Measurements from ENCODE around the gene GRIN2A. TPM values are rescaled to one million over a fixed set of nuclear protein-coding genes. Genes with fewer than 3 reads are reported as not detected.

GRIN2A gene
- total RNA-seq, 4 donors from 2014 or later: 0.32 to 3.6 (median 2.0) TPM

GRCh38 chr16:9723136-9723535 lies 459.1 kb downstream of the GRIN2A start:
- DNase-seq (ENCODE audit: extremely low spot score): no peak
- TF ChIP-seq CTCF (IDR thresholded peaks at IDR 0.05) (no peak), EP300 (IDR thresholded peaks at IDR 0.05) (no peak), POLR2A (IDR thresholded peaks at IDR 0.05; ENCODE audit: low read depth) (no peak), POLR2AphosphoS5 (IDR thresholded peaks at IDR 0.05) (no peak)
- Histone ChIP-seq H3K4me1 (no peaks in the 10 kb centered on the region), H3K36me3 (no peaks in the 10 kb centered on the region), H3K27me3 (no peaks in the 10 kb centered on the region), H3K4me3 (no peak overlapping the region), H3K27ac (replicated peaks in 1 of 4) (no peak overlapping the region), H3K9me3 (no peaks in the 10 kb centered on the region)
- intact Hi-C loops (cut with DNase I): no loop called here

- no peaks in the 10 kb centered on the region for H3K27me3 ChIP-seq
- no peak for DNase-seq (ENCODE audit: extremely low spot score)
- H3K4me3 ChIP-seq: no peak overlapping the region
- WGBS: 58% methylated on average over 6 of the region's 6 CpGs
- no peaks in the 10 kb centered on the region for H3K4me1 ChIP-seq
- TF ChIP-seq EP300 (IDR thresholded peaks at IDR 0.05) (no peak), POLR2A (IDR thresholded peaks at IDR 0.05; ENCODE audit: low read depth) (no peak), CTCF (IDR thresholded peaks at IDR 0.05) (no peak), POLR2AphosphoS5 (IDR thresholded peaks at IDR 0.05) (no peak)
- H3K27ac ChIP-seq (replicated peaks in 1 of 4): no peak overlapping the region
- H3K36me3 ChIP-seq: no peaks in the 10 kb centered on the region
- no peaks in the 10 kb centered on the region for H3K9me3 ChIP-seq
- intact Hi-C loops (cut with DNase I): no loop called here
These were observed 468.3 kb downstream of the GRIN2A start for GRCh38 chr16:9713907-9714306.

GRCh38 chr16:9713156-9713555 lies 469.1 kb downstream of the GRIN2A start:
- 68% methylated on average over 1 of the region's 1 CpG for WGBS

GRCh38 chr16:9708972-9709620 lies 473.1 kb downstream of the GRIN2A start:
- DNase-seq (ENCODE audit: extremely low spot score): no peak
- no peaks in the 10 kb centered on the region for H3K27me3 ChIP-seq
- no peak overlapping the region for H3K4me3 ChIP-seq
- intact Hi-C loops (cut with DNase I): no loop called here
- no peaks in the 10 kb centered on the region for H3K4me1 ChIP-seq
- H3K36me3 ChIP-seq: no peaks in the 10 kb centered on the region
- no peak overlapping the region for H3K27ac ChIP-seq (replicated peaks in 1 of 4)
- no peaks in the 10 kb centered on the region for H3K9me3 ChIP-seq
- WGBS: 53% methylated on average over 5 of the region's 5 CpGs
- TF ChIP-seq CTCF (IDR thresholded peaks at IDR 0.05) (no peak), POLR2A (IDR thresholded peaks at IDR 0.05; ENCODE audit: low read depth) (no peak), EP300 (IDR thresholded peaks at IDR 0.05) (no peak), POLR2AphosphoS5 (IDR thresholded peaks at IDR 0.05) (no peak)

More at GRCh38 chr16:9713156-9713555, 469.1 kb downstream of the GRIN2A start:
- Histone ChIP-seq H3K4me3 (no peak overlapping the region), H3K27ac (replicated peaks in 1 of 4) (no peak overlapping the region), H3K27me3 (no peaks in the 10 kb centered on the region), H3K4me1 (no peaks in the 10 kb centered on the region), H3K9me3 (no peaks in the 10 kb centered on the region), H3K36me3 (no peaks in the 10 kb centered on the region)
- intact Hi-C loops (cut with DNase I): no loop called here
- no peak for DNase-seq (ENCODE audit: extremely low spot score)
- TF ChIP-seq POLR2AphosphoS5 (IDR thresholded peaks at IDR 0.05): no peak
- no peak for TF ChIP-seq POLR2A (IDR thresholded peaks at IDR 0.05; ENCODE audit: low read depth)
- no peak for TF ChIP-seq EP300 (IDR thresholded peaks at IDR 0.05)
- TF ChIP-seq CTCF (IDR thresholded peaks at IDR 0.05): no peak
